ENCODE data around the gene PIK3R6.

PIK3R6 gene

GRCh38 chr17:8835631-8836364 is 31.7 kb downstream of the PIK3R6 start:
- Histone ChIP-seq H4K20me1 (ENCODE audit: insufficient read depth, low read length) (no peaks in the 10 kb centered on the region), H2AFZ (ENCODE audit: low read length) (no peak overlapping the region), H3K9me3 (ENCODE audit: low read length) (no peaks in the 10 kb centered on the region), H3K36me3 (ENCODE audit: insufficient read depth, low read length) (no peaks in the 10 kb centered on the region), H3K9ac (ENCODE audit: low read length) (no peak overlapping the region), H3K27me3 (ENCODE audit: insufficient read depth, low read length) (peaks cover 5% of the 10 kb centered on the region; the same call in 1 of the 2 replicates), H3K4me1 (ENCODE audit: insufficient read depth, low read length, severe bottlenecking) (no peaks in the 10 kb centered on the region), H3F3A (ENCODE audit: insufficient read depth, low read length) (no peaks in the 10 kb centered on the region), H3K4me3 (ENCODE audit: low read depth, low read length, poor library complexity, severe bottlenecking) (no peak overlapping the region), H3K79me2 (ENCODE audit: insufficient read depth, low read length) (no peaks in the 10 kb centered on the region), H3K9me2 (ENCODE audit: low read depth, low read length) (no peaks in the 10 kb centered on the region), H3K27ac (ENCODE audit: low read depth, low read length, poor library complexity, severe bottlenecking) (no peak overlapping the region), H3K4me2 (ENCODE audit: low read length) (no peak overlapping the region)
- TF ChIP-seq CTCF (IDR thresholded peaks at IDR 0.05; ENCODE audit: low read length) (no peak), EZH2 (IDR thresholded peaks at IDR 0.05; ENCODE audit: borderline replicate concordance, low read length) (no peak)

GRCh38 chr17:8835106-8835505 is 32.4 kb downstream of the PIK3R6 start:
- peaks cover 5% of the 10 kb centered on the region; the same call in 1 of the 2 replicates for H3K27me3 ChIP-seq (ENCODE audit: insufficient read depth, low read length)
- H3K9me3 ChIP-seq (ENCODE audit: low read length) = no peaks in the 10 kb centered on the region
- no peak overlapping the region for H2AFZ ChIP-seq (ENCODE audit: low read length)
- H3K9me2 ChIP-seq (ENCODE audit: low read depth, low read length) = no peaks in the 10 kb centered on the region
- no peaks in the 10 kb centered on the region for H4K20me1 ChIP-seq (ENCODE audit: insufficient read depth, low read length)
- H3K27ac ChIP-seq (ENCODE audit: low read depth, low read length, poor library complexity, severe bottlenecking) = no peak overlapping the region
- H3F3A ChIP-seq (ENCODE audit: insufficient read depth, low read length) = no peaks in the 10 kb centered on the region
- H3K4me1 ChIP-seq (ENCODE audit: insufficient read depth, low read length, severe bottlenecking) = no peaks in the 10 kb centered on the region
- H3K79me2 ChIP-seq (ENCODE audit: insufficient read depth, low read length) = no peaks in the 10 kb centered on the region
- no peak for TF ChIP-seq EZH2 (IDR thresholded peaks at IDR 0.05; ENCODE audit: borderline replicate concordance, low read length)
- no peak for TF ChIP-seq CTCF (IDR thresholded peaks at IDR 0.05; ENCODE audit: low read length)
- no peak overlapping the region for H3K4me3 ChIP-seq (ENCODE audit: low read depth, low read length, poor library complexity, severe bottlenecking)
- no peaks in the 10 kb centered on the region for H3K36me3 ChIP-seq (ENCODE audit: insufficient read depth, low read length)
- H3K9ac ChIP-seq (ENCODE audit: low read length) = no peak overlapping the region
- H3K4me2 ChIP-seq (ENCODE audit: low read length) = no peak overlapping the region

GRCh38 chr17:8832711-8833352 is 34.6 kb downstream of the PIK3R6 start:
- no peak overlapping the region for H3K4me3 ChIP-seq (ENCODE audit: low read depth, low read length, poor library complexity, severe bottlenecking)
- H4K20me1 ChIP-seq (ENCODE audit: insufficient read depth, low read length) = no peaks in the 10 kb centered on the region
- H3F3A ChIP-seq (ENCODE audit: insufficient read depth, low read length) = no peaks in the 10 kb centered on the region
- H3K79me2 ChIP-seq (ENCODE audit: insufficient read depth, low read length) = no peaks in the 10 kb centered on the region
- no peaks in the 10 kb centered on the region for H3K27me3 ChIP-seq (ENCODE audit: insufficient read depth, low read length)
- H3K9ac ChIP-seq (ENCODE audit: low read length) = no peak overlapping the region
- H3K9me3 ChIP-seq (ENCODE audit: low read length) = no peaks in the 10 kb centered on the region
- H3K9me2 ChIP-seq (ENCODE audit: low read depth, low read length) = no peaks in the 10 kb centered on the region
- no peaks in the 10 kb centered on the region for H3K36me3 ChIP-seq (ENCODE audit: insufficient read depth, low read length)
- TF ChIP-seq EZH2 (IDR thresholded peaks at IDR 0.05; ENCODE audit: borderline replicate concordance, low read length) = no peak
- peak; percentile 50 for TF ChIP-seq CTCF (IDR thresholded peaks at IDR 0.05; ENCODE audit: low read length)
- no peak overlapping the region for H2AFZ ChIP-seq (ENCODE audit: low read length)
- no peak overlapping the region for H3K4me2 ChIP-seq (ENCODE audit: low read length)
- H3K27ac ChIP-seq (ENCODE audit: low read depth, low read length, poor library complexity, severe bottlenecking) = no peak overlapping the region
- H3K4me1 ChIP-seq (ENCODE audit: insufficient read depth, low read length, severe bottlenecking) = no peaks in the 10 kb centered on the region

All from OCI-LY1 (cell line).